Endothelial cell of umbilical vein (primary cell): Measurements from ENCODE around the gene IRF5. TPM values are rescaled to one million over a fixed set of nuclear protein-coding genes. Genes with fewer than 3 reads are reported as not detected.

Experiments
- BruUV-seq: library from RNA; stranded (reverse); fragments of 400-500 nt; replicated peaks from 2 replicates; lab custom pipeline; 2021; lab: Mats Ljungman, UMichigan
- CTCF ChIA-PET: fragments of 300-600, 350-600 bp; sonication (Branson Sonifier 250); formaldehyde crosslinking; loops from one replicate; lab custom pipeline; 2021; ENCODE audit warnings: antibody characterized with exemption, inconsistent platforms; lab: Charles Lee
- POLR2A ChIA-PET: fragments of 300-600, 350-600 bp; sonication (Branson Sonifier 250); formaldehyde crosslinking; loops from one replicate; lab custom pipeline; 2021; ENCODE audit warnings: antibody characterized with exemption, inconsistent platforms; lab: Charles Lee
- DNase-seq: peaks from one replicate; pipeline ENCODE4 v3.0.0-alpha.2; 2011; ENCODE audit warnings: low read depth, low spot score
- FAIRE-seq: peaks from 2 replicates; lab custom pipeline; 2011; peaks lifted over from hg19 to GRCh38; lab: Jason Lieb, UNC
- H2AFZ ChIP-seq: 2 replicates; pipeline ENCODE4 v1.6.0; 2012; ENCODE audit warnings: low read depth, low read length, control low read depth, inconsistent platforms
- H3K27ac ChIP-seq: 2 replicates; pipeline ENCODE4 v1.5.1; 2011; ENCODE audit warnings: low read depth, mild to moderate bottlenecking, control low read depth, low read length, moderate library complexity; ENCODE audit not compliant: insufficient read depth
- H3K27me3 ChIP-seq, 2 experiments: 2 replicates each; pipeline versions ENCODE4 v1.6.0 to v1.6.1; 2011; ENCODE audit warnings: low read length in 2 of 2, mixed read lengths in 1 of 2; ENCODE audit not compliant: control insufficient read depth in 2 of 2, insufficient read depth in 2 of 2
- H3K36me3 ChIP-seq, 2 experiments: 2 replicates in 1 of 2; 3 replicates in 1 of 2; pipeline ENCODE4 v1.5.1; 2011; ENCODE audit warnings: low read length in 2 of 2, mild to moderate bottlenecking in 1 of 2, moderate library complexity in 1 of 2; ENCODE audit not compliant: control insufficient read depth in 2 of 2, insufficient read depth in 2 of 2; ENCODE audit errors: extremely low read depth in 1 of 2
- H3K4me1 ChIP-seq: 3 replicates; pipeline ENCODE4 v1.5.1; 2011; ENCODE audit warnings: mild to moderate bottlenecking, low read length; ENCODE audit not compliant: control insufficient read depth, insufficient read depth; ENCODE audit errors: extremely low read depth
- H3K4me2 ChIP-seq: 2 replicates; pipeline ENCODE4 v1.6.1; 2011; ENCODE audit warnings: low read length, control low read depth, mixed read lengths; ENCODE audit not compliant: insufficient read depth
- H3K4me3 ChIP-seq, 3 experiments: fragments of 200-600 bp in 1 of 3; sonication (generic), shearing (Covaris generic) in 1 of 3; replicated peaks in 1 of 3; 2 replicates each; pipeline ENCODE4 v1.5.1; 2011 to 2016; ENCODE audit warnings: control low read depth in 3 of 3, low read length in 3 of 3, mild to moderate bottlenecking in 2 of 3, inconsistent platforms in 1 of 3, low read depth in 1 of 3, moderate library complexity in 1 of 3; ENCODE audit not compliant: insufficient read depth in 1 of 3
- H3K79me2 ChIP-seq: 2 replicates; pipeline ENCODE4 v1.6.0; 2012; ENCODE audit warnings: low read length, inconsistent platforms; ENCODE audit not compliant: control insufficient read depth, insufficient read depth
- H3K9ac ChIP-seq: replicated peaks from 2 replicates; pipeline ENCODE3; 2011; ENCODE audit warnings: low read length, control low read depth; ENCODE audit not compliant: insufficient read depth; ENCODE audit errors: extremely low read depth
- H3K9me1 ChIP-seq: replicated peaks from 3 replicates; pipeline ENCODE4 v1.6.0; 2011; ENCODE audit warnings: mild to moderate bottlenecking, low read length; ENCODE audit not compliant: control insufficient read depth, insufficient read depth; ENCODE audit errors: extremely low read depth
- H3K9me3 ChIP-seq: replicated peaks from 2 replicates; pipeline ENCODE4 v1.5.1; 2012; ENCODE audit warnings: low read length, inconsistent platforms; ENCODE audit not compliant: control insufficient read depth, insufficient read depth
- H4K20me1 ChIP-seq: replicated peaks from 2 replicates; pipeline ENCODE3; 2011; ENCODE audit warnings: mild to moderate bottlenecking, low read length; ENCODE audit not compliant: control insufficient read depth, insufficient read depth; ENCODE audit errors: extremely low read depth
- EZH2 ChIP-seq: IDR thresholded peaks from 2 replicates; pipeline ENCODE4 v1.6.1; 2012; ENCODE audit warnings: borderline replicate concordance, low read depth, mild to moderate bottlenecking, moderate library complexity, low read length, inconsistent platforms; ENCODE audit not compliant: severe bottlenecking
- FOS ChIP-seq: IDR thresholded peaks from 2 replicates; pipeline ENCODE4 v1.6.1; 2011; ENCODE audit warnings: mild to moderate bottlenecking, low read length, moderate library complexity, borderline replicate concordance; ENCODE audit not compliant: insufficient read depth
- GATA2 ChIP-seq: IDR thresholded peaks from 2 replicates; pipeline ENCODE4 v1.7.0; 2011; ENCODE audit warnings: low read depth, mild to moderate bottlenecking, moderate library complexity, mixed read lengths, low read length; ENCODE audit not compliant: insufficient read length, insufficient read depth
- JUN ChIP-seq: IDR thresholded peaks from 2 replicates; pipeline ENCODE4 v1.6.1; 2011; ENCODE audit warnings: borderline replicate concordance, low read depth; ENCODE audit not compliant: insufficient read length, insufficient read depth
- MAX ChIP-seq: IDR thresholded peaks from 2 replicates; pipeline ENCODE4 v1.6.1; 2011; ENCODE audit not compliant: insufficient read depth, insufficient read length
- MYC ChIP-seq: IDR thresholded peaks from one replicate; pipeline ENCODE4 v1.6.1; 2011; ENCODE audit warnings: mild to moderate bottlenecking, low read depth, low read length
- POLR2A ChIP-seq: IDR thresholded peaks from 2 replicates; pipeline ENCODE4 v1.6.1; 2012; ENCODE audit warnings: low read depth, mild to moderate bottlenecking, control low read depth, low read length
- POLR2AphosphoS5 ChIP-seq: IDR thresholded peaks from 2 replicates; pipeline ENCODE4 v1.6.1; 2012; ENCODE audit warnings: low read depth, mild to moderate bottlenecking, control low read depth, low read length, moderate library complexity; ENCODE audit not compliant: insufficient read depth
- dilution Hi-C: fragments of 300-500 bp; cut with MboI; formaldehyde crosslinking; loops from one replicate; pipeline ENCODE4 v1.15.0; 2019; ENCODE audit warnings: low sequenced_read_pairs; ENCODE audit not compliant: extremely low pct_ligation_motif_present
- intact Hi-C: fragments of 100-400 bp; cut with micrococcal nuclease; formaldehyde crosslinking; loops from one replicate; pipeline ENCODE4 v1.10.0; 2022
- polyA plus RNA-seq, 4 experiments: library from polyadenylated mRNA; depleted of rRNA in 3 of 4; stranded (reverse) in 3 of 4; unstranded in 1 of 4; fragments of >200 nt; gene quantifications; 2 replicates each; pipeline versions ENCODE4 v1.2.1 to v1.2.3, GENCODE V29; 2011 to 2012; ENCODE audit warnings: missing spikeins in 1 of 4
- total RNA-seq: library from RNA; stranded (reverse); gene quantifications from 2 replicates; pipeline ENCODE4 v1.2.3, GENCODE V29; 2021
- TF ChIP-seq, protein P1 (sequence below), 2 donors: IDR thresholded peaks; 1 replicate in 1 of 2; 2 replicates in 1 of 2; pipeline ENCODE4 v1.5.1; 2011; ENCODE audit warnings: low read length in 2 of 2, mild to moderate bottlenecking in 2 of 2, moderate library complexity in 2 of 2, control low read depth in 1 of 2, inconsistent platforms in 1 of 2, low read depth in 1 of 2; ENCODE audit not compliant: insufficient read depth in 1 of 2; ENCODE audit errors: extremely low read depth in 1 of 2

Gene IRF5
- total and polyA plus RNA-seq, 2 donors (not counting 3 experiments of a cell fraction or from before 2014, with no cell fraction given), result 0.31 to 0.36 TPM

DNA sequence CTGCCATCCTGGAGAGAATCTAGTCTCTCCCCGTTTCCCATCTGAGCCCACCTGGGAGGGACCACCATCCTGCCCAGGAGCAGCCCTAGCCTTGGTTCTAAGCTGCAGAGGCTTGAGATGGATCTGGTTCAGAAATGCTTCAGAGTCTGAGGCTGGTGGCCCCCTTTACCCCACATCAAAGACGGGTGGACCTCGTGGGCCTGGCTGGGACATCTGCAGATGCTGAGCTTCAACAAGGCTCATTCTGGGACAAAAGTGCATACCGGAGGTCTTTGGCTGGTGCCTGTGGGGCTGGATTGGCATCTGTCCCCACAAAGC is 4.9 kb upstream of the IRF5 start:
- dilution Hi-C loops (no loop called here), intact Hi-C loops (no loop called here)
- Histone ChIP-seq H3K9me3 (no peaks in the 10 kb centered on the region), H3K4me3 (no peak overlapping the region), H3K4me1 (no peaks in the 10 kb centered on the region), H3K9ac (no peak overlapping the region), H3K79me2 (no peaks in the 10 kb centered on the region), H3K4me2 (no peak overlapping the region), H2AFZ (no peak overlapping the region), H3K27me3 (peaks cover 13 to 14% of the 10 kb centered on the region in 2 experiments), H3K36me3 (no peaks in the 10 kb centered on the region), H3K27ac (no peak overlapping the region), H4K20me1 (no peaks in the 10 kb centered on the region), H3K9me1 (no peaks in the 10 kb centered on the region)
- no peak for FAIRE-seq
- TF ChIP-seq POLR2A, result no peak
- POLR2A ChIA-PET, result no interaction called here
- DNase-seq, result no peak
- no TSS peak for BruUV-seq
- CTCF ChIA-PET, result no interaction called here

GRCh38 chr7:128933180-128933891 is 4.4 kb upstream of the IRF5 start:
- no TSS peak for BruUV-seq
- H3K36me3 ChIP-seq, result no peaks in the 10 kb centered on the region
- no peak for DNase-seq
- no peak overlapping the region for H3K27ac ChIP-seq
- H3K9me3 ChIP-seq, result no peaks in the 10 kb centered on the region
- no peak overlapping the region for H3K4me2 ChIP-seq
- no peak for TF ChIP-seq JUN
- TF ChIP-seq, protein P1, sequence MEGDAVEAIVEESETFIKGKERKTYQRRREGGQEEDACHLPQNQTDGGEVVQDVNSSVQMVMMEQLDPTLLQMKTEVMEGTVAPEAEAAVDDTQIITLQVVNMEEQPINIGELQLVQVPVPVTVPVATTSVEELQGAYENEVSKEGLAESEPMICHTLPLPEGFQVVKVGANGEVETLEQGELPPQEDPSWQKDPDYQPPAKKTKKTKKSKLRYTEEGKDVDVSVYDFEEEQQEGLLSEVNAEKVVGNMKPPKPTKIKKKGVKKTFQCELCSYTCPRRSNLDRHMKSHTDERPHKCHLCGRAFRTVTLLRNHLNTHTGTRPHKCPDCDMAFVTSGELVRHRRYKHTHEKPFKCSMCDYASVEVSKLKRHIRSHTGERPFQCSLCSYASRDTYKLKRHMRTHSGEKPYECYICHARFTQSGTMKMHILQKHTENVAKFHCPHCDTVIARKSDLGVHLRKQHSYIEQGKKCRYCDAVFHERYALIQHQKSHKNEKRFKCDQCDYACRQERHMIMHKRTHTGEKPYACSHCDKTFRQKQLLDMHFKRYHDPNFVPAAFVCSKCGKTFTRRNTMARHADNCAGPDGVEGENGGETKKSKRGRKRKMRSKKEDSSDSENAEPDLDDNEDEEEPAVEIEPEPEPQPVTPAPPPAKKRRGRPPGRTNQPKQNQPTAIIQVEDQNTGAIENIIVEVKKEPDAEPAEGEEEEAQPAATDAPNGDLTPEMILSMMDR (IDR thresholded peaks at IDR 0.05; ENCODE audit: extremely low read depth in 1 of 2, insufficient read depth in 1 of 2, low read depth in 1 of 2, low read length in 2 of 2), result no peak
- no peak for TF ChIP-seq MYC
- TF ChIP-seq GATA2, result no peak
- no peak for TF ChIP-seq EZH2
- no peak for TF ChIP-seq POLR2AphosphoS5
- no peak for TF ChIP-seq POLR2A
- TF ChIP-seq FOS, result no peak
- no peak for TF ChIP-seq MAX
- peaks cover 14 to 19% of the 10 kb centered on the region in 2 experiments for H3K27me3 ChIP-seq
- POLR2A ChIA-PET, result no interaction called here
- intact Hi-C loops (no loop called here), dilution Hi-C loops (no loop called here)
- no peak overlapping the region for H2AFZ ChIP-seq
- no peaks in the 10 kb centered on the region for H3K79me2 ChIP-seq
- H4K20me1 ChIP-seq, result no peaks in the 10 kb centered on the region
- no peak for FAIRE-seq
- CTCF ChIA-PET, result no interaction called here
- peaks cover 2% of the 10 kb centered on the region for H3K4me1 ChIP-seq
- no peak overlapping the region for H3K9ac ChIP-seq
- H3K4me3 ChIP-seq, result no peak overlapping the region
- no peaks in the 10 kb centered on the region for H3K9me1 ChIP-seq
